HepG2 (cell line): ENCODE data around the gene DOK4.

Experiments
- CEBPZ ChIP-seq: IDR thresholded peaks from 2 replicates; pipeline ENCODE4 v1.6.1; 2012; ENCODE audit warnings: low read length, improper control_type of control experiment
- CTCF ChIP-seq: sonication (generic); formaldehyde crosslinking; IDR thresholded peaks from 2 replicates; pipeline ENCODE4 v1.5.0; 2020; ENCODE audit warnings: mild to moderate bottlenecking, missing genetic modification reagents, moderate library complexity
- HNRNPH1 ChIP-seq: fragments of 200-400 bp; formaldehyde crosslinking; optimal IDR thresholded peaks from 2 replicates; pipeline ENCODE3; 2017; ENCODE audit warnings: mild to moderate bottlenecking, low read depth, low read length
- MYC ChIP-seq: sonication (generic); formaldehyde crosslinking; IDR thresholded peaks from 2 replicates; pipeline ENCODE4 v1.9.0; 2021; ENCODE audit warnings: missing genetic modification reagents, borderline replicate concordance
- POLR2A ChIP-seq, 2 experiments: IDR thresholded peaks; 2 replicates each; pipeline ENCODE4 v1.6.1; 2011; ENCODE audit warnings: low read depth in 2 of 2, low read length in 2 of 2, mild to moderate bottlenecking in 1 of 2, moderate library complexity in 1 of 2; ENCODE audit not compliant: insufficient read depth in 1 of 2
- TAF1 ChIP-seq: sonication (generic); formaldehyde crosslinking; IDR thresholded peaks from 2 replicates; pipeline ENCODE4 v1.4.0; 2020; ENCODE audit warnings: missing genetic modification reagents
- ZHX1 ChIP-seq: sonication (generic); formaldehyde crosslinking; IDR thresholded peaks from 2 replicates; pipeline ENCODE4 v1.8.1; 2022; ENCODE audit warnings: low read depth, mild to moderate bottlenecking, missing genetic modification reagents
- ZNF121 ChIP-seq: sonication (generic); formaldehyde crosslinking; IDR thresholded peaks from 2 replicates; pipeline ENCODE4 v1.5.0; 2020; ENCODE audit warnings: mild to moderate bottlenecking, missing genetic modification reagents
- ZNF501 ChIP-seq: sonication (generic); formaldehyde crosslinking; IDR thresholded peaks from 2 replicates; pipeline ENCODE4 v1.5.1; 2020; ENCODE audit warnings: mild to moderate bottlenecking, moderate library complexity, missing genetic modification reagents
- ZSCAN9 ChIP-seq: IDR thresholded peaks from 2 replicates; pipeline ENCODE4 v1.6.1; 2016; ENCODE audit warnings: borderline replicate concordance
- TF ChIP-seq, protein P1 (sequence below): sonication (generic); formaldehyde crosslinking; IDR thresholded peaks from 2 replicates; pipeline ENCODE4 v1.8.0; 2022; ENCODE audit warnings: mild to moderate bottlenecking, missing genetic modification reagents; ENCODE audit not compliant: insufficient replicate concordance

DNA sequence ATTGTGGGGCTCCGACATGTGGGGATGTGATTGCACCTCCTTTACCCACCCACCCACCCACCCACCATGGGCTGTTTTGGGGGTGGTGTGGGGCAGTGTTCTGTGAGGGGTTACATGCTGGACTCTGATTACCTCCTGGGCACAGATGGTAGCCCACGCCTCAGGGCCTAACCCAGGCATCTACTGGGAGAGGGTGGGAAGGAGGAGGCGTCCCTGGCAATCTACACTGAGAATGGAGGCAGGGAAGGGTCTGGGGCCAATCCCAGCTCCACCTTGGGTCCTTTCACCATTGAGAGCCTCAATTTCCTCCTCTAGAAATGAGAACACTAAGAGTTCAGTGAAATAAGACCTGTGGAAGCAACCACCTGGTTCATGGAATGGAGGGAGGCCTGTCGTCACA is 11.7 kb upstream of the DOK4 start:
- TF ChIP-seq CEBPZ (no peak), ZHX1 (CRISPR knock-in tag) (no peak), TAF1 (no peak), MYC (CRISPR knock-in tag) (no peak), CTCF (no peak), ZNF501 (no peak), ZNF121 (CRISPR knock-in tag) (no peak), ZSCAN9 (CRISPR knock-in tag) (no peak), POLR2A (IDR thresholded peaks at IDR 0.05; ENCODE audit: insufficient read depth in 1 of 2, low read depth in 2 of 2, low read length in 2 of 2) (no peak), HNRNPH1 (no peak)
- TF ChIP-seq, protein P1, sequence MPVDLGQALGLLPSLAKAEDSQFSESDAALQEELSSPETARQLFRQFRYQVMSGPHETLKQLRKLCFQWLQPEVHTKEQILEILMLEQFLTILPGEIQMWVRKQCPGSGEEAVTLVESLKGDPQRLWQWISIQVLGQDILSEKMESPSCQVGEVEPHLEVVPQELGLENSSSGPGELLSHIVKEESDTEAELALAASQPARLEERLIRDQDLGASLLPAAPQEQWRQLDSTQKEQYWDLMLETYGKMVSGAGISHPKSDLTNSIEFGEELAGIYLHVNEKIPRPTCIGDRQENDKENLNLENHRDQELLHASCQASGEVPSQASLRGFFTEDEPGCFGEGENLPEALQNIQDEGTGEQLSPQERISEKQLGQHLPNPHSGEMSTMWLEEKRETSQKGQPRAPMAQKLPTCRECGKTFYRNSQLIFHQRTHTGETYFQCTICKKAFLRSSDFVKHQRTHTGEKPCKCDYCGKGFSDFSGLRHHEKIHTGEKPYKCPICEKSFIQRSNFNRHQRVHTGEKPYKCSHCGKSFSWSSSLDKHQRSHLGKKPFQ, result no peak
